H1 (cell line): Measurements from ENCODE around the gene GRID1. TPM values are rescaled to one million over a fixed set of nuclear protein-coding genes. Genes with fewer than 3 reads are reported as not detected.

Experiments
- CTCF ChIA-PET: fragments of 300-600 bp; sonication (Branson Sonifier 250); formaldehyde crosslinking; loops from one replicate; lab custom pipeline; 2021; ENCODE audit not compliant: partially characterized antibody; lab: Charles Lee
- POLR2A ChIA-PET: fragments of 300-600 bp; sonication (Branson Sonifier 250); formaldehyde crosslinking; loops from one replicate; lab custom pipeline; 2021; ENCODE audit warnings: inconsistent platforms; ENCODE audit not compliant: partially characterized antibody; lab: Charles Lee
- DNase-seq, 2 experiments: peaks; one replicate each; pipeline versions ENCODE4 v3.0.0 to v3.0.0-alpha.2; 2010 to 2022; ENCODE audit warnings: low spot score in 2 of 2, low read depth in 1 of 2, mixed read lengths in 1 of 2
- FAIRE-seq: peaks from 2 replicates; lab custom pipeline; 2011; peaks lifted over from hg19 to GRCh38; lab: Jason Lieb, UNC
- H2AFZ ChIP-seq: 2 replicates; pipeline ENCODE4 v1.8.1; 2012; ENCODE audit warnings: low read length, inconsistent platforms
- H2AK5ac ChIP-seq: 2 replicates; pipeline ENCODE4 v1.6.1; 2013; ENCODE audit warnings: low read depth, low read length
- H2BK120ac ChIP-seq: replicated peaks from 2 replicates; pipeline ENCODE3; 2013; ENCODE audit warnings: low read depth, low read length, inconsistent platforms
- H2BK12ac ChIP-seq: 2 replicates; pipeline ENCODE4 v1.6.1; 2013; ENCODE audit warnings: low read depth, low read length
- H2BK15ac ChIP-seq: 2 replicates; pipeline ENCODE4 v1.6.1; 2013; ENCODE audit warnings: low read length
- H2BK20ac ChIP-seq: 2 replicates; pipeline ENCODE4 v1.6.1; 2013; ENCODE audit warnings: low read length
- H2BK5ac ChIP-seq: 2 replicates; pipeline ENCODE4 v1.6.1; 2013; ENCODE audit warnings: low read depth, low read length
- H3K14ac ChIP-seq: 2 replicates; pipeline ENCODE4 v1.6.1; 2013; ENCODE audit warnings: inconsistent platforms; ENCODE audit not compliant: insufficient read length
- H3K18ac ChIP-seq: 2 replicates; pipeline ENCODE4 v1.6.1; 2013; ENCODE audit warnings: low read length; ENCODE audit errors: extremely low read depth
- H3K23ac ChIP-seq: 2 replicates; pipeline ENCODE4 v1.6.1; 2013; ENCODE audit warnings: inconsistent platforms; ENCODE audit not compliant: insufficient read length
- H3K23me2 ChIP-seq: 2 replicates; pipeline ENCODE4 v1.6.1; 2013; ENCODE audit warnings: low read depth, low read length
- H3K27ac ChIP-seq: 2 replicates; pipeline ENCODE4 v1.6.1; 2011; ENCODE audit warnings: low read depth, low read length, inconsistent platforms
- H3K27me3 ChIP-seq, 4 experiments: replicated peaks in 1 of 4; 1 replicate in 1 of 4; 2 replicates in 3 of 4; pipeline versions ENCODE4 v1.6.1 to v1.8.1; 2011 to 2013; ENCODE audit warnings: low read length in 3 of 4, mild to moderate bottlenecking in 3 of 4, inconsistent platforms in 2 of 4, mixed read lengths in 2 of 4, moderate library complexity in 1 of 4; ENCODE audit not compliant: control insufficient read depth in 3 of 4, insufficient read depth in 3 of 4; ENCODE audit errors: extremely low read depth in 1 of 4
- H3K36me3 ChIP-seq, 4 experiments: 2 replicates each; pipeline versions ENCODE4 v1.6.1 to v1.8.1; 2011 to 2013; ENCODE audit warnings: mild to moderate bottlenecking in 4 of 4, low read length in 3 of 4, moderate library complexity in 2 of 4, control low read depth in 1 of 4, inconsistent platforms in 1 of 4; ENCODE audit not compliant: insufficient read depth in 4 of 4, control insufficient read depth in 2 of 4
- H3K4ac ChIP-seq: replicated peaks from 2 replicates; pipeline ENCODE3; 2013; ENCODE audit warnings: low read length, low read depth, mixed read lengths, inconsistent platforms; ENCODE audit not compliant: insufficient read length
- H3K4me1 ChIP-seq, 4 experiments: replicated peaks in 1 of 4; 1 replicate in 1 of 4; 2 replicates in 3 of 4; pipeline versions ENCODE4 v1.6.1 to v1.8.1; 2011 to 2013; ENCODE audit warnings: low read length in 3 of 4, inconsistent platforms in 2 of 4, mixed read lengths in 1 of 4; ENCODE audit not compliant: insufficient read depth in 4 of 4, control insufficient read depth in 3 of 4
- H3K4me2 ChIP-seq, 2 experiments: 2 replicates each; pipeline versions ENCODE4 v1.6.1 to v1.8.1; 2011 to 2013; ENCODE audit warnings: low read depth in 2 of 2, low read length in 2 of 2, control low read depth in 1 of 2, inconsistent platforms in 1 of 2, mild to moderate bottlenecking in 1 of 2; ENCODE audit not compliant: insufficient read depth in 1 of 2
- H3K4me3 ChIP-seq, 4 experiments: fragments of 200-600, 300-600 bp in 1 of 4; sonication (generic), shearing (Covaris generic), sonication (Bioruptor Twin) in 1 of 4; 2 replicates each; pipeline versions ENCODE4 v1.5.1 to v1.8.1; 2011 to 2016; ENCODE audit warnings: low read length in 4 of 4, low read depth in 3 of 4, control low read depth in 2 of 4, inconsistent platforms in 2 of 4, mild to moderate bottlenecking in 2 of 4, mixed read lengths in 1 of 4, moderate library complexity in 1 of 4; ENCODE audit not compliant: insufficient read depth in 2 of 4; ENCODE audit errors: extremely low read depth in 1 of 4
- H3K56ac ChIP-seq: replicated peaks from 2 replicates; pipeline ENCODE3; 2013; ENCODE audit warnings: low read depth, mild to moderate bottlenecking, mixed read lengths, low read length, inconsistent platforms; ENCODE audit not compliant: insufficient read length
- H3K79me1 ChIP-seq: 2 replicates; pipeline ENCODE4 v1.6.1; 2013; ENCODE audit warnings: low read depth, low read length, control low read depth
- H3K79me2 ChIP-seq, 2 experiments: 2 replicates each; pipeline versions ENCODE4 v1.6.1 to v1.8.1; 2012 to 2013; ENCODE audit warnings: low read length in 2 of 2, mild to moderate bottlenecking in 2 of 2, inconsistent platforms in 1 of 2; ENCODE audit not compliant: insufficient read depth in 2 of 2, control insufficient read depth in 1 of 2
- H3K9ac ChIP-seq, 4 experiments: replicated peaks in 1 of 4; 1 replicate in 1 of 4; 2 replicates in 3 of 4; pipeline versions ENCODE4 v1.6.1 to v1.8.1; 2011 to 2013; ENCODE audit warnings: low read depth in 3 of 4, low read length in 3 of 4, control low read depth in 2 of 4, mild to moderate bottlenecking in 2 of 4, moderate library complexity in 2 of 4, inconsistent platforms in 1 of 4; ENCODE audit errors: extremely low read depth in 1 of 4
- H3K9me3 ChIP-seq, 2 experiments: 2 replicates each; pipeline versions ENCODE4 v1.6.1 to v1.8.1; 2012 to 2013; ENCODE audit warnings: mild to moderate bottlenecking in 2 of 2, moderate library complexity in 2 of 2, control low read depth in 1 of 2, inconsistent platforms in 1 of 2, low read depth in 1 of 2, low read length in 1 of 2, mixed read lengths in 1 of 2; ENCODE audit not compliant: insufficient read depth in 2 of 2
- H4K20me1 ChIP-seq, 2 experiments: replicated peaks in 1 of 2; 2 replicates each; pipeline versions ENCODE3 to v1.8.1; 2011 to 2013; ENCODE audit warnings: inconsistent platforms in 2 of 2, low read length in 2 of 2, mild to moderate bottlenecking in 1 of 2; ENCODE audit not compliant: insufficient read depth in 2 of 2, control insufficient read depth in 1 of 2
- H4K5ac ChIP-seq: 2 replicates; pipeline ENCODE4 v1.6.1; 2013; ENCODE audit warnings: low read length, low read depth, mixed read lengths, inconsistent platforms; ENCODE audit not compliant: insufficient read length
- H4K8ac ChIP-seq: 2 replicates; pipeline ENCODE4 v1.8.0; 2013; ENCODE audit warnings: mild to moderate bottlenecking, moderate library complexity, low read length, inconsistent platforms; ENCODE audit not compliant: insufficient read depth; ENCODE audit errors: extremely low read depth
- H4K91ac ChIP-seq: replicated peaks from 2 replicates; pipeline ENCODE3; 2013; ENCODE audit warnings: low read length, mixed read lengths, inconsistent platforms; ENCODE audit not compliant: insufficient read length
- BACH1 ChIP-seq: IDR thresholded peaks from 2 replicates; pipeline ENCODE4 v1.6.1; 2012; ENCODE audit warnings: low read length, improper control_type of control experiment
- CTCF ChIP-seq, 3 experiments: IDR thresholded peaks; 1 replicate in 2 of 3; 2 replicates in 1 of 3; pipeline versions ENCODE4 v1.5.1 to v1.6.1; 2011; ENCODE audit warnings: low read length in 3 of 3, mild to moderate bottlenecking in 3 of 3, inconsistent platforms in 2 of 3, low read depth in 1 of 3, moderate library complexity in 1 of 3; ENCODE audit not compliant: insufficient read depth in 1 of 3; ENCODE audit errors: control extremely low read depth in 1 of 3
- EGR1 ChIP-seq: IDR thresholded peaks from 2 replicates; pipeline ENCODE4 v1.6.1; 2011; ENCODE audit warnings: low read depth, low read length, borderline replicate concordance
- KDM4A ChIP-seq: IDR thresholded peaks from one replicate; pipeline ENCODE4 v1.7.1; 2012; ENCODE audit warnings: low read depth, mild to moderate bottlenecking, moderate library complexity, low read length, inconsistent platforms; ENCODE audit not compliant: severe bottlenecking
- RFX5 ChIP-seq: IDR thresholded peaks from 2 replicates; pipeline ENCODE4 v1.6.1; 2011; ENCODE audit warnings: low read depth, low read length, improper control_type of control experiment, borderline replicate concordance
- SP4 ChIP-seq: IDR thresholded peaks from 2 replicates; pipeline ENCODE4 v1.6.1; 2012; ENCODE audit warnings: low read length, inconsistent platforms
- whole genome bisulfite sequencing, 2 experiments: shearing (Covaris generic) in 1 of 2; methylation state at CpG; one replicate each; pipeline versions ENCODE4 v1.1.6 to v1.1.7; 2013 to 2015; ENCODE audit warnings: low lambda C conversion rate in 2 of 2, mixed read lengths in 2 of 2, inconsistent platforms in 1 of 2, low coverage in 1 of 2, missing lambda C conversion rate in 1 of 2; ENCODE audit not compliant: insufficient replicate concordance in 2 of 2, insufficient coverage in 1 of 2, insufficient read length in 1 of 2; ENCODE audit errors: extremely low coverage in 1 of 2, missing lambda C conversion rate in 1 of 2; 5-methylcytosine and 5-hydroxymethylcytosine counted together
- polyA plus RNA-seq, 7 experiments: library from polyadenylated mRNA; depleted of rRNA in 3 of 7; stranded (reverse) in 5 of 7; unstranded in 2 of 7; fragments of >200 nt in 5 of 7; fragments of 200-250 nt in 2 of 7; gene quantifications; 1 replicate in 5 of 7; 2 replicates in 1 of 7; 4 replicates in 1 of 7; pipeline versions ENCODE4 v1.2.1 to v1.2.3, GENCODE V29; 2011 to 2013; ENCODE audit warnings: missing spikeins in 2 of 7, mixed read lengths in 2 of 7
- total RNA-seq: library from RNA; stranded (reverse); fragmentation: NEBNext Ultra II Directional; extraction: Animal tissue kit (Norgen Biotek cat#: 25700); gene quantifications from 2 replicates; pipeline ENCODE4 v1.2.1, GENCODE V29; 2021

GRID1 gene
- total and polyA plus RNA-seq, 2 of the 8 experiments (the other 6 are each of a cell fraction or from before 2014, with no cell fraction given): 0.22 to 0.30 TPM

GRCh38 chr10:85925201-85925750 is 441.3 kb downstream of the GRID1 start:
- 93% methylated on average over 5 of the region's 5 CpGs; no CpG with 5 or more reads in 1 of the 2 experiments for WGBS, 2 experiments
- Histone ChIP-seq H3K23ac (no peak overlapping the region), H3K36me3 (no peaks in the 10 kb centered on the region), H2BK120ac (no peak overlapping the region), H2AFZ (no peak overlapping the region), H3K23me2 (no peaks in the 10 kb centered on the region), H2AK5ac (no peak overlapping the region), H2BK20ac (no peak overlapping the region), H3K27me3 (no peaks in the 10 kb centered on the region), H3K9ac (no peak overlapping the region), H2BK5ac (no peak overlapping the region), H3K79me1 (no peaks in the 10 kb centered on the region), H3K4me1 (no peaks in the 10 kb centered on the region), H4K5ac (no peak overlapping the region), H3K56ac (no peak overlapping the region), H3K79me2 (no peaks in the 10 kb centered on the region), H2BK12ac (no peak overlapping the region), H2BK15ac (no peak overlapping the region), H3K4me2 (no peak overlapping the region), H3K27ac (no peak overlapping the region), H3K4me3 (no peak overlapping the region), H4K20me1 (no peaks in the 10 kb centered on the region), H3K14ac (no peak overlapping the region), H3K18ac (no peak overlapping the region), H3K9me3 (no peaks in the 10 kb centered on the region), H3K4ac (no peak overlapping the region), H4K91ac (no peak overlapping the region), H4K8ac (no peak overlapping the region)
- TF ChIP-seq CTCF (IDR thresholded peaks at IDR 0.05; ENCODE audit: control extremely low read depth in 1 of 3, insufficient read depth in 1 of 3, low read depth in 1 of 3, low read length in 3 of 3) (no peak), RFX5 (no peak), KDM4A (no peak), EGR1 (no peak), BACH1 (no peak), SP4 (no peak)
- FAIRE-seq: no peak
- ChIA-PET CTCF (interaction anchor here (1.0 to 2.0 kb wide), 8 partner anchors 9 to 199 kb away, joined by 3 to 5 read pairs (median 3); no protein-coding TSS in a partner anchor), POLR2A (no interaction called here)
- no peak for DNase-seq
